Measurements from ENCODE around the gene PMF1.

The PMF1 gene

DNA sequence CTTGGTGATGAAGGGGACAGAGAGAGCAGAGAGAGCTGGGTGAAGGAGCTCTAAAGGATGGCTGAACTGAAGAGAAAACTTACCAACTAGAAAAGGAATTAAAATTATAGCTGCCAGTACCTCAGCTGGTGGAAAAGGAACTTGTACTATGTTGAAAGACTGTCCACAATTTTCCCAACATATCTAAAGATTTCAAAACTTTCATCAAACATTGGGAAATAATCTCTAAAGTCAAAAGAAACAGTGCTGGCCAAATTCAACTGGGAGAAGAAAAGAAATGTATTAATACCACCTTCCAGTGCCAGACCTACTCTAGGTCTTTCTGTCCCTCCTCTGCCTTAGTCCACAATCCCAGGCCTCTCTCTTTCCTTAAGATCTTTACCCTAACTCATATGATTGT, 63.7 kb downstream of the PMF1 start:
- DNase-seq = no peak

DNA sequence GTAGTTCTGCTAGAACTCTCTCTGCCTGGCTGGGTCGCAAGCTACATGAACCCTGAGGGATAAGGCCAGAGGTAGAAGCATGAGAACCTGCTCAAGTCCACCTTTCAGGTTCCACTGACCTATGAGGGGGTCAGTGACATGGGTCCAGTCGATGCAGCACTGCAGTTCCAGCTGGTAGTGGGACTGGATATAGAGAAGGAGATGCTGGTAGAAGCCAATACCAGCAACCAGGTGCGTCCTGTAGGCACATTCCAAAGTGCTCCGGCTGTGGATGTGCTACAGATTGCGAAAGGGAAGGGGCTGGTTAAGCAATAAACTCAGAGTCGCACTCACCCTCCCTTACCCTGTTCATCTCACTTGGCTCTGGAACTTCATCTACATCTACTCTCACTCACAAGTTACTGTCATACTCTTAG, 64.2 kb downstream of the PMF1 start:
- DNase-seq = no peak

DNA sequence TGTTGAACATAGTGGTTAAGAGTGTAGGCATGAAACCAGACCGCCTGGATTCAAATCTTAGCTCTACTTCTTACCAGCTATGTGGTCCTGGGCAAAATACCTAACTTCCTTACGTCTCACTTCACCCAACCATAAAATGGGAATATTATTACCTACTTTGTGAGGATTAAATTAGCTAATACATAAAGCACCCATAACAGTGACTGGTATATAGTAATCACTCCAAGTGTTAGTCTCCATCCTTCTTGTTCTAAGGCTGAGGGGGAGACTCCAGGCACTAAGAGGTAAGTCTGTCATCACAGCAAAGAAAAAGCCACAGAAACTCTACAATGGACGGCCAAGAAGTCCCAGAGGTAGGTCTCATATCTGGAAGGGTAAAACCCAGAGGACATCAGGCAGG, 67.0 kb downstream of the PMF1 start:
- DNase-seq = no peak

DNA sequence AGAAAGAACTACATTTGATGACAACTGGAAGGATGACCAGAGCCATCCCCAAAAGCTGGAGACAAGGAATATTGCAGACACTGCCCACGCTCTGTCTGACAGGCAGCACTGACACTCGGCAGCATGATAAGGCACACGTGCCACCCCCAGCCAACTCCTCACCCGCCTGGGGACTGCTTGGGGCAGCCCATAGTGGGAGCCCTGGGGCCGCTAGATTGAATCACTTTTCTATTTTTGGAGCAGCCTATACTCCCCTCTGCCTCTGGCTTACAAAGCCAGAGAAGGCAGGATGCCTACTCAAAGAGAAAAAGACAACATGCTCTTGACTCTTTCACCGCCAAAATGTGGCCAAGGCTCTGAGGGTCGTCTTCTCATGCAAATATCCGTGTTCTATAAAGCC, 68.5 kb downstream of the PMF1 start:
- peak; percentile 29 for DNase-seq

DNA sequence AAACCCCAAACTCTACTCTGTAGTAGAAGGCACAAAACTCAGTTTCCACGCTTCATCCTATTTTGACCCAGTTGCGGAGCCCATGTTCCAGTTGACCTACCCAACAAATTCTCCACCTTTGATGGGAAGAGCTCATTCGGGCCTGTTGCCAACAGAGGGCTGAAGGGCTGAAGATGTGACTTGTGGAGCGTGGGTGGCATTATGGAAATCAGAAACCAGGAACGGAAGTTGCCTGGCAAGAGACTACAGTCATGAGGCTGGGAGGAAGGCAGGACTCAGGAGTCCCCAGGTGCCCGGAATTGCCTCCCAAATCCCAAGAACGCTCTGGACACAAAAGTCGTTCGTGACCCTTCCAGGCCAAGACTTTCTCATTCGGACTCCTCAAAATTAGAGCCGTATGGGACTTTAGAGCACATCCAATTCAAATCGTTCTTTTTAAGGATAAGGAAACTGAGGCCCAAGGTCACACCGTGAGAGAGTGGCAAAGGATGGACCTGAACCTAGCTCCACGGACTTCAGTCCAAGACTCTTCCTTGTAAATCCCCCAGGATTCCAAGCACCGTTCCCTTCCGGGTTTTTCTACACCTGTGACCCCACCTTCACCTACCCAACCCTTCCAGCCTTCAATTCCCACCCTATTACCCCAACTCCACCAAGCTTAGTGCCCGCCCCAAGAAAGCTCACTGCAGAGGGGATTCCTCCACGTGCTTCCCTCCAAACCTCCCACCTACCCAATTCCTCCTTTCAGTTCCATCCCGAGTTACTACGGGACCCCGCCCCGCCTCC, 69.1 kb downstream of the PMF1 start:
- peak; percentile 16 for DNase-seq

DNA sequence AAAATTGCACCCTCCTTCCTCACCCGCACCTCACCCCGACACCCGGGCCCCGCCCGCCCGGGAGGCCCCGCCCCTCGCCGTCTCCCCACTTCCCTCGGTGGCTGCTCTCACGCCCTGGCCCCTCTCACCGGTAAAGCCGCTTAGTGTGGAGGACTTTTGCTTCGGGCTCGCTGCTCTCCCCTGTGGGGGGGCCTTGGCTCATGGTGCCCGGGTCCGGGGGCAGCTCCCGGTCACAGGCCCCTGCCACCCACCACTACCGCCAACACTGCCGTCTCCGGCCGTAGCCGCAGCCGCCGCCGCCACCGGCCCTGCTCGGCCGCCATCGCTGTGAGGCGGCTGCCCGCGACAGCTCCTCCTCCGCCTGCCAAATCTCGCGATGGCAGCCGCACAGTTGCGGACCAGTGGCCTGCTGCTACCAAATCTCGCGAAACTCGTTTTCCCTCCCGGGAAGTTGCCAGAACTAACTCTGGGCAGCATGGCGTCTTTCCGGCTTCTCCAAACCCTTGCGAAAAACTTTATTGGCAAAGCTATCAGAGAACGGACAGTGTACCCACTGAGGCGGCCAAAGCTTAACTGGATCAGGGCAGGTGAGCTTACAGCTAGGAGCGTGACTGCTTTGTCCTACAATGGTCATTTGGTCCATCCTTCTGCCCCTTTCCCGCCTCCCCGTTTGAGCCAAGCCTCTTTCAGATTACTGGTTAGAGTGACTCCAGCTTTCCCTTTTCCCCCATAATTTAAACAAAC, 69.8 kb downstream of the PMF1 start, which contains the start of gene SMG5:
SMG5 (minus strand) TSS at position 347 of the 744 bp plus-strand sequence; CDS start at position 202, 145 bp downstream.
- DNase-seq = peak; percentile 98

DNA sequence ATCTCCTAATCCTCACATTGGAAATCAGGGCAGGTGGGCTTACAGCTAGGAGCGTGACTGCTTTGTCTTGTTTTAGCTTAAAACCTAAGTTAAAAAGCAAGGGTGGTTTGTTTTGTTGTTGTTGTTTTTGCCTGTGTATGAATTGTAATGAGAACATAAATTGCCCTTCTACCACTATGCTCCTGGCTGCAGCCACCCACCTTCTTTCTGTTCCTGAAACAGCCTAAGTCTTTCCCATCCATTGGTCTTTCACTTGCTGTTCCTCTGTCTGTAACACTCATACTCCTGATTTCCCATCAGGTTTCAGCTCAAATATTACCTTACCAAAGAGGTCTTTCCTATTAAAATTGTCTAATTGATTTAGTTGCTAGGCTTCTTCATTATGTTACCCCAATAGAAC, 70.7 kb downstream of the PMF1 start:
- no peak for DNase-seq

DNA sequence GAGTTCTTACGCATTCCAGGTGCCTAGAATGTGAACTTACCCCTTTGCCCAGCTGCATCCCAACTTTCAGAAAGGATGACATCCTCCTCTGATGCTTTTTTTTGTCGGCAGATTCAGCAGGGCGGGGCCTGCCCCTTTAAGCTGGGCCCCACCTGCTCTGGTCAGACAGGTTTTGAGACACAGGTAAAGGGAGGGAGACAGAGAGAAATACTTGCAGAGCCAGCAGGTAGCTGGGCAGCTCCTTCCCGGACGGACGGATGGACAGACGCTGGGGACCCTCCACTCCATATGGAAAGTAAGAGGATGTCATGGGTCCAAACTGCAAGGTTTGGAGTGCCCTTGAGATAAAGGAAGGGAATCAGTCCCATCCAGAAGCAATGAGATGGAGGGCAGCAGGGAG, 71.3 kb downstream of the PMF1 start, which contains the start of gene TMEM79:
TMEM79 (plus strand) TSS at position 214 of the 400 bp plus-strand sequence. CDS start 902 bp downstream, outside the sequence.
- no peak for DNase-seq

DNA sequence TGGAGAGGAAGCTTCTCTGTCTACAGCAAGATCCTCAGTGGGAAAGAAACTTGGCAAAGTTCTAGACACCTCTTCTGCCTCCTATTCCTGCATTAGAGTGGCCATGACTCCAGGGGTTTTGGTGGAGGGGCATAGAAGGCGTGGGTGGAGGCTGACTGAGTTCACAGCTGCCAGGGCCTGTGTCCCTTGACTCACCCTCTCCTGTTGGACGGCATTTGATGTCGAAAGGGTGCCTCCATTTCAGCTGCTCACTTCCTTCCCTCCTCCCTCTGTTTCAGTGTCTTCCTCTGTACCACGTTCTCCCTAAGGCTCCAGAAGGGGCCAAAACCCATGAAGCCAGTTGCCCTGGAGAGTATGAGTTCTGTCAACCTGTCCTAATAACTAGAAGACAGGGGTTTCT, 72.0 kb downstream of the PMF1 start:
- no peak for DNase-seq

DNA sequence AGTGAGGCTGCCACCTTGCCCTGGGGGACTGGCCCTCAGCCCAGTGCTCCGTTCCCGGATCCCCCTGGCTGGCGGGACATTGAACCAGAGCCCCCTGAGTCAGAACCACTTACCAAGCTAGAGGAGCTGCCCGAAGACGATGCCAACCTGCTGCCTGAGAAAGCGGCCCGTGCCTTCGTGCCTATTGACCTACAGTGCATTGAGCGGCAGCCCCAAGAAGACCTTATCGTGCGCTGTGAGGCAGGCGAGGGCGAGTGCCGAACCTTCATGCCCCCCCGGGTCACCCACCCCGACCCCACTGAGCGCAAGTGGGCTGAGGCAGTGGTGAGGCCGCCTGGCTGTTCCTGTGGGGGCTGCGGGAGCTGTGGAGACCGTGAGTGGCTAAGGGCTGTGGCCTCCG, 72.6 kb downstream of the PMF1 start:
- no peak for DNase-seq

DNA sequence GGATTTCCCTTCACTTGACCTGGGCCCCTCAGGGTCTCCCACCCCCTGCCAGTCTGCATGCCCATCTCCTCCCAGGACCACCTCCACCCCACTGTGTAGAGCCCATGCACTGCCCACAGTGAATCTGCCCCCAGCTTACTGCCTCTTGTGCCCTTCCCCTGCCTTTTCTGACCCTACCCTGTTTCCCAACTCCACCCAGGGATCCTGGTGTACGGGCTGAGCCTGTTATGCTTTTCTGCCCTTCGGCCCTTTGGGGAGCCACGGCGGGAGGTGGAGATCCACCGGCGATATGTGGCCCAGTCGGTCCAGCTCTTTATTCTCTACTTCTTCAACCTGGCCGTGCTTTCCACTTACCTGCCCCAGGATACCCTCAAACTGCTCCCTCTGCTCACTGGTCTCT, 73.3 kb downstream of the PMF1 start:
- no peak for DNase-seq
